SU-DHL-6 (cell line): Measurements from ENCODE around the gene PHTF1.

Experiments used
- H2AFZ ChIP-seq: fragments of 200-600 bp; sonication (generic); 2 replicates; pipeline ENCODE4 v1.6.1; 2014; ENCODE audit warnings: low read depth, mild to moderate bottlenecking, moderate library complexity, mixed read lengths, antibody characterized with exemption, low read length; ENCODE audit not compliant: severe bottlenecking
- H3F3A ChIP-seq: fragments of 200-600 bp; shearing (Covaris generic); 2 replicates; pipeline ENCODE4 v1.6.0; 2016; ENCODE audit warnings: antibody characterized with exemption, mild to moderate bottlenecking; ENCODE audit not compliant: insufficient read depth
- H3K27ac ChIP-seq: fragments of 200-600 bp; sonication (generic); 2 replicates; pipeline ENCODE4 v1.5.1; 2016; ENCODE audit warnings: low read depth, mild to moderate bottlenecking, low read length, moderate library complexity, mixed read lengths
- H3K27me3 ChIP-seq: fragments of 200-600 bp; sonication (generic), shearing (Covaris generic); 2 replicates; pipeline ENCODE4 v1.6.0; 2014; ENCODE audit warnings: mild to moderate bottlenecking, low read length
- H3K36me3 ChIP-seq: fragments of 200-600 bp; sonication (generic); 2 replicates; pipeline ENCODE4 v1.6.1; 2014; ENCODE audit warnings: mild to moderate bottlenecking, low read length, mixed read lengths
- H3K4me2 ChIP-seq: fragments of 300-600, 200-600 bp; shearing (Covaris generic), sonication (generic); 2 replicates; pipeline ENCODE4 v1.6.0; 2014; ENCODE audit warnings: low read length, low read depth, mild to moderate bottlenecking; ENCODE audit not compliant: poor library complexity, severe bottlenecking
- H3K4me3 ChIP-seq: fragments of 200-600 bp; sonication (generic); 2 replicates; pipeline ENCODE4 v1.5.1; 2014; ENCODE audit warnings: antibody characterized with exemption, low read length, mild to moderate bottlenecking, mixed read lengths; ENCODE audit not compliant: insufficient read depth, poor library complexity, severe bottlenecking
- H3K79me2 ChIP-seq: fragments of 200-600 bp; sonication (generic); 2 replicates; pipeline ENCODE4 v1.6.1; 2014; ENCODE audit warnings: mild to moderate bottlenecking, low read length, moderate library complexity; ENCODE audit not compliant: insufficient read depth
- H3K9ac ChIP-seq: fragments of 200-600 bp; sonication (generic); 2 replicates; pipeline ENCODE4 v1.7.0; 2014; ENCODE audit warnings: mild to moderate bottlenecking, low read length
- H3K9me2 ChIP-seq: fragments of 200-600 bp; sonication (generic); replicated peaks from 2 replicates; pipeline ENCODE4 v1.6.1; 2014; ENCODE audit warnings: low read length; ENCODE audit not compliant: insufficient read depth
- H3K9me3 ChIP-seq: fragments of 200-600 bp; sonication (generic); 2 replicates; pipeline ENCODE4 v1.6.1; 2014; ENCODE audit warnings: low read length, mixed read lengths; ENCODE audit not compliant: insufficient read depth
- H4K20me1 ChIP-seq: fragments of 200-600 bp; sonication (generic); 2 replicates; pipeline ENCODE4 v1.6.1; 2014; ENCODE audit warnings: low read depth, mild to moderate bottlenecking, antibody characterized with exemption, low read length, moderate library complexity, mixed read lengths
- CTCF ChIP-seq: fragments of 200-600 bp; sonication (generic); IDR thresholded peaks from one replicate; pipeline ENCODE4 v1.5.1; 2017; ENCODE audit warnings: antibody characterized with exemption, mild to moderate bottlenecking, low read length, moderate library complexity; ENCODE audit not compliant: insufficient read depth, poor library complexity, severe bottlenecking
- EZH2phosphoT487 ChIP-seq: fragments of 200-600 bp; sonication (generic), shearing (Covaris generic); conservative IDR thresholded peaks from 2 replicates; pipeline ENCODE4 v1.6.1; 2018; ENCODE audit warnings: mild to moderate bottlenecking, antibody characterized with exemption, low read length, moderate library complexity, mixed read lengths

Gene PHTF1

GRCh38 chr1:113745425-113745824, 13.9 kb downstream of the PHTF1 start:
- no peak overlapping the region for H3K4me2 ChIP-seq
- no peak for TF ChIP-seq EZH2phosphoT487
- no peak for TF ChIP-seq CTCF
- no peaks in the 10 kb centered on the region for H3F3A ChIP-seq
- no peaks in the 10 kb centered on the region for H3K9me3 ChIP-seq
- no peaks in the 10 kb centered on the region for H3K79me2 ChIP-seq
- H3K36me3 ChIP-seq, result no peaks in the 10 kb centered on the region; the same call in 1 of the 2 replicates
- no peaks in the 10 kb centered on the region for H3K9me2 ChIP-seq
- H2AFZ ChIP-seq, result no peak overlapping the region
- H3K9ac ChIP-seq, result no peak overlapping the region
- H4K20me1 ChIP-seq, result no peaks in the 10 kb centered on the region
- H3K27me3 ChIP-seq, result no peaks in the 10 kb centered on the region
- H3K4me3 ChIP-seq, result no peak overlapping the region
- H3K27ac ChIP-seq, result no peak overlapping the region

- no peaks in the 10 kb centered on the region for H3K27me3 ChIP-seq
- H3K4me3 ChIP-seq, result no peak overlapping the region
- H3K36me3 ChIP-seq, result no peaks in the 10 kb centered on the region; the same call in 1 of the 2 replicates
- H4K20me1 ChIP-seq, result no peaks in the 10 kb centered on the region
- no peak for TF ChIP-seq EZH2phosphoT487
- TF ChIP-seq CTCF, result no peak
- H3K9ac ChIP-seq, result no peak overlapping the region
- no peaks in the 10 kb centered on the region for H3K79me2 ChIP-seq
- no peaks in the 10 kb centered on the region for H3F3A ChIP-seq
- H2AFZ ChIP-seq, result no peak overlapping the region
- no peaks in the 10 kb centered on the region for H3K9me2 ChIP-seq
- no peak overlapping the region for H3K27ac ChIP-seq
- H3K4me2 ChIP-seq, result no peak overlapping the region
- H3K9me3 ChIP-seq, result no peaks in the 10 kb centered on the region
Observed at GRCh38 chr1:113744114-113744513, 15.2 kb downstream of the PHTF1 start.

GRCh38 chr1:113742515-113742914, 16.8 kb downstream of the PHTF1 start:
- Histone ChIP-seq H3K4me3 (no peak overlapping the region), H3K79me2 (no peaks in the 10 kb centered on the region), H2AFZ (no peak overlapping the region), H3F3A (no peaks in the 10 kb centered on the region), H3K4me2 (no peak overlapping the region), H4K20me1 (no peaks in the 10 kb centered on the region), H3K9me2 (no peaks in the 10 kb centered on the region), H3K9me3 (no peaks in the 10 kb centered on the region), H3K9ac (no peak overlapping the region), H3K27ac (no peak overlapping the region), H3K36me3 (no peaks in the 10 kb centered on the region; the same call in 1 of the 2 replicates), H3K27me3 (no peaks in the 10 kb centered on the region)
- TF ChIP-seq CTCF, result no peak
- no peak for TF ChIP-seq EZH2phosphoT487
